Smooth muscle cell (in vitro differentiated cells): ENCODE measurements around the gene DEDD2. TPM values are rescaled to one million over a fixed set of nuclear protein-coding genes. Genes with fewer than 3 reads are reported as not detected.

Experiments used
- DNase-seq: peaks from one replicate; lab custom pipeline; 2025; ENCODE audit not compliant: unreplicated experiment; lab: John Stamatoyannopoulos, UW
- H2AFZ ChIP-seq: fragments of 200-600 bp; sonication (generic); 2 replicates; pipeline ENCODE4 v1.6.0; 2016; ENCODE audit warnings: antibody characterized with exemption, low read depth, mild to moderate bottlenecking
- H3F3A ChIP-seq: fragments of 200-600 bp; sonication (generic); 2 replicates; pipeline ENCODE4 v1.6.0; 2017; ENCODE audit warnings: antibody characterized with exemption, low read depth
- H3K27ac ChIP-seq: fragments of 200-600 bp; sonication (generic); 2 replicates; pipeline ENCODE4 v1.5.1; 2016; ENCODE audit warnings: low read depth, mild to moderate bottlenecking
- H3K27me3 ChIP-seq: fragments of 200-600 bp; sonication (generic); 2 replicates; pipeline ENCODE4 v1.6.1; 2016; ENCODE audit warnings: low read depth, mild to moderate bottlenecking
- H3K36me3 ChIP-seq: fragments of 200-600 bp; sonication (generic); 2 replicates; pipeline ENCODE4 v1.5.1; 2016; ENCODE audit warnings: low read depth
- H3K4me1 ChIP-seq: fragments of 200-600 bp; sonication (generic); 2 replicates; pipeline ENCODE4 v1.5.1; 2016; ENCODE audit warnings: low read depth
- H3K4me2 ChIP-seq: fragments of 200-600 bp; sonication (generic); 2 replicates; pipeline ENCODE4 v1.6.0; 2016; ENCODE audit warnings: mild to moderate bottlenecking
- H3K4me3 ChIP-seq: fragments of 200-600 bp; sonication (generic); 2 replicates; pipeline ENCODE4 v1.5.1; 2016; ENCODE audit warnings: mild to moderate bottlenecking
- H3K79me2 ChIP-seq: fragments of 200-600 bp; sonication (generic); 2 replicates; pipeline ENCODE4 v1.6.0; 2016; ENCODE audit warnings: low read depth, mild to moderate bottlenecking
- H3K9ac ChIP-seq: fragments of 200-600 bp; sonication (generic); 2 replicates; pipeline ENCODE4 v1.6.0; 2016; ENCODE audit warnings: low read depth
- H3K9me3 ChIP-seq: fragments of 200-600 bp; sonication (generic); replicated peaks from 2 replicates; pipeline ENCODE4 v1.5.1; 2016; ENCODE audit warnings: low read depth
- H4K20me1 ChIP-seq: fragments of 200-600 bp; sonication (generic); 2 replicates; pipeline ENCODE4 v1.6.0; 2016; ENCODE audit warnings: low read depth
- WGBS: methylation state at CpG from one replicate; pipeline ENCODE4 v1.1.7; 2016; ENCODE audit warnings: low lambda C conversion rate; 5-methylcytosine and 5-hydroxymethylcytosine counted together
- polyA plus RNA-seq: library from polyadenylated mRNA; unstranded; fragments of >200 nt; fragmentation: Nextera tagmentation; extraction: Ambion mirVana; gene quantifications from 2 replicates; pipeline ENCODE4 v1.2.1, GENCODE V29; 2016
- total RNA-seq: library from RNA; depleted of rRNA; stranded (reverse); fragments of >200 nt; gene quantifications from 2 replicates; pipeline ENCODE4 v1.2.3, GENCODE V29; 2014
- TF ChIP-seq, protein P1 (sequence below): fragments of 200-600 bp; sonication (generic); IDR thresholded peaks from 2 replicates; pipeline ENCODE4 v1.5.1; 2017; ENCODE audit warnings: borderline replicate concordance, mild to moderate bottlenecking, antibody characterized with exemption; ENCODE audit not compliant: insufficient read depth, poor library complexity, severe bottlenecking

Gene DEDD2
- total and polyA plus RNA-seq, 2 experiments from 2014 or later: 22.4 to 35.4 TPM

DNA sequence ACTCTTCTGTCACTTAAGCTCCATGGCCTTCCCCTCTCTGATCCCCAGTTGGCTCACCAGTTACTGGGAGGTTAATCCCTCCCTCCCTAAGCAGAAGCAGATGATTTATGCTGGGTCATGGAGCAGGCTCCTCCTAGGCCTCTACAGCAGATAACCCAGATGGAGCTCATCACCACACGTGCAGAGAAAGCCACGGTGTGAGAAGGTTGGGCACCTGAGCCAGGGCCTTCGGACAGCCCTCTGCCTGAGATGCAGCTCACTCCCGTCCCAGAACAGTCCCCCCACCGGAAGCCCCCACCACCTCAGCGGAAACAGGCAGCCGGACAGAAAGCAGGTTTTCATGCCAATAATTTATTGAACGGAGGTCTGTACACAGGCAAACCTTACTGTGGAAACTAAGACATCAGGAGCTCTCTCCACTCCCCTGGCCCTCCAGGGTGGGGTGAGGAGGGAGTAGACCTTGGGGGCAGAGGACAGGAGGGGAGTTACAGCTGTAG lies 12.4 kb upstream of the DEDD2 start:
- H3K27me3 ChIP-seq: no peaks in the 10 kb centered on the region
- WGBS: 74% methylated on average over 8 of the region's 8 CpGs
- H3K79me2 ChIP-seq: peaks cover 17% of the 10 kb centered on the region
- no peak overlapping the region for H2AFZ ChIP-seq
- no peaks in the 10 kb centered on the region for H3K36me3 ChIP-seq
- no peak overlapping the region for H3K27ac ChIP-seq
- no peaks in the 10 kb centered on the region for H3K4me1 ChIP-seq
- TF ChIP-seq, protein P1, sequence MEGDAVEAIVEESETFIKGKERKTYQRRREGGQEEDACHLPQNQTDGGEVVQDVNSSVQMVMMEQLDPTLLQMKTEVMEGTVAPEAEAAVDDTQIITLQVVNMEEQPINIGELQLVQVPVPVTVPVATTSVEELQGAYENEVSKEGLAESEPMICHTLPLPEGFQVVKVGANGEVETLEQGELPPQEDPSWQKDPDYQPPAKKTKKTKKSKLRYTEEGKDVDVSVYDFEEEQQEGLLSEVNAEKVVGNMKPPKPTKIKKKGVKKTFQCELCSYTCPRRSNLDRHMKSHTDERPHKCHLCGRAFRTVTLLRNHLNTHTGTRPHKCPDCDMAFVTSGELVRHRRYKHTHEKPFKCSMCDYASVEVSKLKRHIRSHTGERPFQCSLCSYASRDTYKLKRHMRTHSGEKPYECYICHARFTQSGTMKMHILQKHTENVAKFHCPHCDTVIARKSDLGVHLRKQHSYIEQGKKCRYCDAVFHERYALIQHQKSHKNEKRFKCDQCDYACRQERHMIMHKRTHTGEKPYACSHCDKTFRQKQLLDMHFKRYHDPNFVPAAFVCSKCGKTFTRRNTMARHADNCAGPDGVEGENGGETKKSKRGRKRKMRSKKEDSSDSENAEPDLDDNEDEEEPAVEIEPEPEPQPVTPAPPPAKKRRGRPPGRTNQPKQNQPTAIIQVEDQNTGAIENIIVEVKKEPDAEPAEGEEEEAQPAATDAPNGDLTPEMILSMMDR: no peak
- H3K4me2 ChIP-seq: no peak overlapping the region
- H3F3A ChIP-seq: no peaks in the 10 kb centered on the region
- H3K9me3 ChIP-seq: no peaks in the 10 kb centered on the region
- H3K4me3 ChIP-seq: no peak overlapping the region
- no peak overlapping the region for H3K9ac ChIP-seq
- no peak for DNase-seq
- H4K20me1 ChIP-seq: peaks cover 96% of the 10 kb centered on the region

GRCh38 chr19:42229301-42229854 lies 11.9 kb upstream of the DEDD2 start:
- no peak overlapping the region for H2AFZ ChIP-seq
- no peak overlapping the region for H3K27ac ChIP-seq
- H3K27me3 ChIP-seq: no peaks in the 10 kb centered on the region
- no peaks in the 10 kb centered on the region for H3F3A ChIP-seq
- H3K4me1 ChIP-seq: no peaks in the 10 kb centered on the region
- TF ChIP-seq, protein P1: no peak
- peaks cover 96% of the 10 kb centered on the region for H4K20me1 ChIP-seq
- no peak overlapping the region for H3K4me2 ChIP-seq
- H3K36me3 ChIP-seq: no peaks in the 10 kb centered on the region
- 76% methylated on average over 4 of the region's 4 CpGs for WGBS
- no peaks in the 10 kb centered on the region for H3K9me3 ChIP-seq
- H3K9ac ChIP-seq: no peak overlapping the region
- H3K79me2 ChIP-seq: peaks cover 17% of the 10 kb centered on the region
- no peak overlapping the region for H3K4me3 ChIP-seq
- DNase-seq: no peak

DNA sequence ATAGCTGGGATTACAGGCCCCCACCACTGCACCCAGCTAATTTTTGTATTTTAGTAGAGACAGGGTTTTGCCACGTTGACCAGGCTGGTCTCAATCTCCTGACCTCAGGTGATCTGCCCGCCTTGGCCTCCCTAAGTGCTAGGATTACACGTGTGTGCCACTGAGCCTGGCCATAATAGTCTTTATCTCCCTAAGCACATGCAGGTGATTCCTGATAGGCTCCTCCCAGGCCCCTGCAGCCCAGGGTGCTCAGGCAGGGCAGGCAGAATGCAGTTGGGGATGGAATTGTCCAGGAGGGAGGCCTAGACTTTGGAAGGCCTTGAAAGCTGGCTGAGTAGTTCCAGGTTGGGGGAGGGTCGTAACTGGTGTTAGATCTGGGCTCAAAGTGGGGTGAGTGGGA lies 11.2 kb upstream of the DEDD2 start:
- H2AFZ ChIP-seq: no peak overlapping the region
- H3K27me3 ChIP-seq: no peaks in the 10 kb centered on the region
- no peak overlapping the region for H3K27ac ChIP-seq
- no peaks in the 10 kb centered on the region for H3K36me3 ChIP-seq
- 86% methylated on average over 4 of the region's 4 CpGs for WGBS
- no peak overlapping the region for H3K9ac ChIP-seq
- TF ChIP-seq, protein P1: no peak
- DNase-seq: no peak
- H3K4me3 ChIP-seq: no peak overlapping the region
- H3K79me2 ChIP-seq: peaks cover 17% of the 10 kb centered on the region
- peaks cover 94% of the 10 kb centered on the region for H4K20me1 ChIP-seq
- H3K4me1 ChIP-seq: no peaks in the 10 kb centered on the region
- H3F3A ChIP-seq: no peaks in the 10 kb centered on the region
- H3K4me2 ChIP-seq: no peak overlapping the region
- H3K9me3 ChIP-seq: no peaks in the 10 kb centered on the region

DNA sequence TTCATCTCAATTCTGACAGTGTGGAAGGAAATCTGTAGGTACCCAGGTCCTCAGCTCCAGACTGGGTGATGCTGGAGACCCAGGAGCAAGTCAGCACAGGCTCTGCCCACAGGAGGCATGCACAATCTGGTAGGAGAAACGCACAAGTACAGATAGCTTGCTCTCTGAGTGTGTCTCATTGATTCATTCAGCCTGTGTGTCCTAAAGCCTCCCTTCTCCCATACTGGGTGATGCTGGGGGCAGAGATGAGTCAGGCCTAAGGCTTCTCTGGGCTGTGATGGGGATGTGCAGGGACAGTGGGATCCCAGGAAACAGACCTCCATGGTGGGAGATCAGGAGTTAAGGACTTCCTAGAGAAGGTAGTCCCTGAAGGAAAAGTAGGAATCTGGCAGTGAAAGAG lies 9.4 kb upstream of the DEDD2 start:
- H3K9ac ChIP-seq: no peak overlapping the region
- no peak for DNase-seq

More for the DNA sequence above, 9.4 kb upstream of the DEDD2 start:
- no peak overlapping the region for H3K27ac ChIP-seq
- TF ChIP-seq, protein P1: no peak
- 82% methylated on average over 1 of the region's 1 CpG for WGBS
- H4K20me1 ChIP-seq: peaks cover 93% of the 10 kb centered on the region
- no peak overlapping the region for H3K4me3 ChIP-seq
- H3K9me3 ChIP-seq: no peaks in the 10 kb centered on the region
- H3K79me2 ChIP-seq: peaks cover 33% of the 10 kb centered on the region
- H3K4me2 ChIP-seq: no peak overlapping the region
- no peak overlapping the region for H2AFZ ChIP-seq
- no peaks in the 10 kb centered on the region for H3K36me3 ChIP-seq
- no peaks in the 10 kb centered on the region for H3F3A ChIP-seq
- no peaks in the 10 kb centered on the region for H3K4me1 ChIP-seq
- H3K27me3 ChIP-seq: no peaks in the 10 kb centered on the region
